Right atrium auricular region (tissue), 2 donors: Measurements from ENCODE around the gene HOXA1. TPM values are rescaled to one million over a fixed set of nuclear protein-coding genes. Genes with fewer than 3 reads are reported as not detected.

ENCODE experiments used
- DNase-seq: peaks from one replicate; pipeline ENCODE4 v3.0.0-alpha.2; 2019; ENCODE audit warnings: low spot score
- H3K27ac ChIP-seq, 2 donors: fragments of 200-600 bp; sonication (generic); 1 replicate in 1 of 2; 2 replicates in 1 of 2; pipeline ENCODE4 v1.5.1; 2016 to 2019
- H3K27me3 ChIP-seq, 2 donors: fragments of 200-600 bp; sonication (generic); one replicate each; pipeline versions ENCODE4 v1.5.1 to v1.6.0; 2017 to 2019
- H3K36me3 ChIP-seq: fragments of 200-600 bp; sonication (generic); one replicate; pipeline ENCODE4 v1.5.1; 2016
- H3K4me1 ChIP-seq, 2 donors: fragments of 200-600 bp; sonication (generic); one replicate each; pipeline versions ENCODE4 v1.5.1 to v1.6.0; 2017 to 2019
- H3K4me3 ChIP-seq, 2 donors: fragments of 200-600 bp; sonication (generic); 1 replicate in 1 of 2; 2 replicates in 1 of 2; pipeline ENCODE4 v1.5.1; 2017 to 2019; ENCODE audit warnings: mild to moderate bottlenecking in 1 of 2, moderate library complexity in 1 of 2
- H3K9me3 ChIP-seq, 2 donors: fragments of 200-600 bp; sonication (generic); one replicate each; pipeline ENCODE4 v1.5.1; 2019
- CTCF ChIP-seq, 2 donors: fragments of 200-600 bp; sonication (generic); IDR thresholded peaks; one replicate each; pipeline ENCODE4 v1.5.1; 2019; ENCODE audit warnings: antibody characterized with exemption in 2 of 2
- total RNA-seq, 2 donors: library from RNA; depleted of rRNA; stranded (reverse); fragments of >200 nt; gene quantifications; one replicate each; pipeline ENCODE4 v1.1.0, GENCODE V29; 2016

The HOXA1 gene
- total RNA-seq, 2 donors from 2014 or later: 0.20 TPM; not detected in 1

- Histone ChIP-seq H3K36me3 (no peaks in the 10 kb centered on the region), H3K27ac (no peak overlapping the region), H3K27me3 (no peaks in the 10 kb centered on the region), H3K4me1 (no peaks in the 10 kb centered on the region), H3K9me3 (peaks cover 0 to 6% of the 10 kb centered on the region in 2 donors), H3K4me3 (no peak overlapping the region)
- DNase-seq: no peak
- TF ChIP-seq CTCF (IDR thresholded peaks at IDR 0.05): no peak
Measured at GRCh38 chr7:27079234-27079975, 16.4 kb downstream of the HOXA1 start.

GRCh38 chr7:27078616-27079233 lies 17.1 kb downstream of the HOXA1 start:
- no peak overlapping the region for H3K27ac ChIP-seq

GRCh38 chr7:27073076-27073475 lies 22.7 kb downstream of the HOXA1 start:
- Histone ChIP-seq H3K4me3 (no peak overlapping the region), H3K36me3 (no peaks in the 10 kb centered on the region), H3K27me3 (no peaks in the 10 kb centered on the region), H3K4me1 (no peaks in the 10 kb centered on the region), H3K9me3 (peaks cover 0 to 6% of the 10 kb centered on the region in 2 donors), H3K27ac (no peak overlapping the region)
- TF ChIP-seq CTCF (IDR thresholded peaks at IDR 0.05): no peak
- no peak for DNase-seq

More at GRCh38 chr7:27078616-27079233, 17.1 kb downstream of the HOXA1 start:
- TF ChIP-seq CTCF (IDR thresholded peaks at IDR 0.05): no peak
- peaks cover 0 to 6% of the 10 kb centered on the region in 2 donors for H3K9me3 ChIP-seq
- no peak overlapping the region for H3K4me3 ChIP-seq
- no peaks in the 10 kb centered on the region for H3K36me3 ChIP-seq
- DNase-seq: no peak
- no peaks in the 10 kb centered on the region for H3K27me3 ChIP-seq
- no peaks in the 10 kb centered on the region for H3K4me1 ChIP-seq

GRCh38 chr7:27071622-27072390 lies 24.0 kb downstream of the HOXA1 start:
- no peaks in the 10 kb centered on the region for H3K36me3 ChIP-seq
- H3K27me3 ChIP-seq: no peaks in the 10 kb centered on the region

GRCh38 chr7:27068259-27068658 lies 27.5 kb downstream of the HOXA1 start:
- H3K27me3 ChIP-seq: no peaks in the 10 kb centered on the region
- no peak overlapping the region for H3K4me3 ChIP-seq
- H3K36me3 ChIP-seq: no peaks in the 10 kb centered on the region
- no peaks in the 10 kb centered on the region for H3K4me1 ChIP-seq
- DNase-seq: no peak
- no peaks in the 10 kb centered on the region for H3K9me3 ChIP-seq
- no peak for TF ChIP-seq CTCF (IDR thresholded peaks at IDR 0.05)
- no peak overlapping the region for H3K27ac ChIP-seq

More at GRCh38 chr7:27071622-27072390, 24.0 kb downstream of the HOXA1 start:
- Histone ChIP-seq H3K9me3 (peaks cover 0 to 6% of the 10 kb centered on the region in 2 donors), H3K27ac (no peak overlapping the region), H3K4me1 (no peaks in the 10 kb centered on the region), H3K4me3 (no peak overlapping the region)
- no peak for TF ChIP-seq CTCF (IDR thresholded peaks at IDR 0.05)
- DNase-seq: no peak
